HG02642 (cell line): ENCODE results near the gene CBS.
"Not testable (repeated sequence)": the region's sequence is repeated elsewhere in the genome, so short reads cannot be mapped to it uniquely, and the experiment has no call there.

ENCODE experiments used
- ATAC-seq: cut with Tn5 transposase; IDR thresholded peaks from one replicate; pipeline ENCODE4 v1.9.1; 2021; ENCODE audit warnings: mild to moderate bottlenecking; ENCODE audit not compliant: unreplicated experiment, poor library complexity

Gene CBS

GRCh38 chr21:43075170-43076022 is at the start of gene CBS:
TSS of gene CBS (minus strand) at chr21:43075835. CDS start at chr21:43072193, 3,642 bp downstream.
- ATAC-seq, result not testable (repeated sequence)

- ATAC-seq, result not testable (repeated sequence)
These were observed 40.3 kb upstream of the CBS start for GRCh38 chr21:43115956-43116355.

- ATAC-seq, result not testable (repeated sequence)
These were observed 38.8 kb upstream of the CBS start for GRCh38 chr21:43114483-43114882.

GRCh38 chr21:43109006-43109405 is 33.4 kb upstream of the CBS start:
- not testable (repeated sequence) for ATAC-seq

- not testable (repeated sequence) for ATAC-seq
These were observed 32.5 kb upstream of the CBS start for GRCh38 chr21:43108177-43108576.

- peak; percentile 28 for ATAC-seq
These were observed 32.1 kb upstream of the CBS start for GRCh38 chr21:43107794-43108137.

GRCh38 chr21:43106965-43107793 is 31.5 kb upstream of the CBS start, which contains the start of gene U2AF1:
TSS of gene U2AF1 (minus strand) at chr21:43107570. CDS start at chr21:43107494, 76 bp downstream.
- peak; percentile 81 for ATAC-seq

- not testable (repeated sequence) for ATAC-seq
These were observed 29.0 kb upstream of the CBS start for GRCh38 chr21:43104642-43105041.

- not testable (repeated sequence) for ATAC-seq
These were observed 26.6 kb upstream of the CBS start for GRCh38 chr21:43102281-43102680.

- not testable (repeated sequence) for ATAC-seq
These were observed 26.0 kb upstream of the CBS start for GRCh38 chr21:43101676-43102075.

GRCh38 chr21:43101000-43101399 is 25.4 kb upstream of the CBS start:
- ATAC-seq, result not testable (repeated sequence)

GRCh38 chr21:43091979-43092614 is 16.5 kb upstream of the CBS start:
- not testable (repeated sequence) for ATAC-seq

- not testable (repeated sequence) for ATAC-seq
These were observed 15.3 kb upstream of the CBS start for GRCh38 chr21:43090947-43091346.

- not testable (repeated sequence) for ATAC-seq
These were observed 13.8 kb upstream of the CBS start for GRCh38 chr21:43089463-43089862.

GRCh38 chr21:43082587-43083300 is 7.1 kb upstream of the CBS start:
- ATAC-seq, result not testable (repeated sequence)

- ATAC-seq, result not testable (repeated sequence)
These were observed 1.0 kb upstream of the CBS start for GRCh38 chr21:43076643-43077042.

GRCh38 chr21:43076023-43076637 is 495 bp upstream of the CBS start:
- ATAC-seq, result not testable (repeated sequence)

- ATAC-seq, result not testable (repeated sequence)
These were observed 1.1 kb downstream of the CBS start for GRCh38 chr21:43074401-43075169.

- not testable (repeated sequence) for ATAC-seq
These were observed 2.9 kb downstream of the CBS start for GRCh38 chr21:43072742-43073141.
